HG03103 (cell line): ENCODE data around the gene PLA2G5.
A peak's percentile ranks its signal among the peaks of the same experiment; 100 is the strongest.
"Not testable (repeated sequence)": the region's sequence is repeated elsewhere in the genome, so short reads cannot be mapped to it uniquely, and the experiment has no call there.

ENCODE experiments used
- ATAC-seq: cut with Tn5 transposase; IDR thresholded peaks from one replicate; pipeline ENCODE4 v1.9.1; 2021; ENCODE audit warnings: low read depth; ENCODE audit not compliant: unreplicated experiment

The PLA2G5 gene, protein sequence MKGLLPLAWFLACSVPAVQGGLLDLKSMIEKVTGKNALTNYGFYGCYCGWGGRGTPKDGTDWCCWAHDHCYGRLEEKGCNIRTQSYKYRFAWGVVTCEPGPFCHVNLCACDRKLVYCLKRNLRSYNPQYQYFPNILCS

DNA sequence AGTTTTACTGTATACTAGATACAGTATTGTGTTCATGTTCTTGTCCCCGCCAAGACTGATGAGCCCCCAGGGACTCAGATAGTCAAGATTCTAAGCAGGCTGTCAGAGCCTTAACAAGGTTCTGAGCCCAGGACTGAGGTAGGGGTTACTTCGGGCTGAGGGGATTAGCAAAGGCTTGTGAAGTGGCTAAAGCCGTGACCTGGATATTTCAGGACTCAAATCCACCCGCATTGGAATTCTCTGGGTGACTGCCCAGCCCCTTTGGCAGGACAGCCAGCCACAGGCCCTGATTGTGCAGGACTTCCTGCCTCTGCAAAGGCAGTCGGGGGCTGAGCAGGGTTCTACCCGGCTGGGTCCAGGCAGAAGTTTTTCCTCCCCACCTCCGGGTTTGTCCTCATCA lies at the start of gene PLA2G5:
Gene PLA2G5, plus strand, starts transcription at position 321 of the 400 bp plus-strand sequence. CDS start 14,637 bp downstream, outside the sequence.
- no peak for ATAC-seq

DNA sequence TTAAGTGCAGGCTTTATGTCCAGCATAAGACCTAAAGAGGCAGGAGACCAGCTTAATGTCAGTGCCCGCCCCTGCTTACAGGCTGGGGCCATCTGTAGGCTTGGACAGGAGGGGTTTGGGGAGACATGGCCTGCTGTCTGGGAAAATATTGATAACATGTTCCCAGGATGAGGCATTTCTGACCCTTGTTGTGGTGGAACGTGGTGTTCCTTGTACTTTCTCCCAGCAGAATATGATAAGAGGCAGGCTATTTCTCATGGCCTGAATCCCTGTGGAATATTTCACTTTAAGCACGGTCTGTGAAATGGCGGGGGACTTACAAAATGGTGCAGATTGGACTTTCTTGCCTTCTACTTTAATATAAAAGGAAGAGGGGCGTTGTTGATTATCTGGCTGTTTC lies 41.9 kb upstream of the PLA2G5 start:
- no peak for ATAC-seq

DNA sequence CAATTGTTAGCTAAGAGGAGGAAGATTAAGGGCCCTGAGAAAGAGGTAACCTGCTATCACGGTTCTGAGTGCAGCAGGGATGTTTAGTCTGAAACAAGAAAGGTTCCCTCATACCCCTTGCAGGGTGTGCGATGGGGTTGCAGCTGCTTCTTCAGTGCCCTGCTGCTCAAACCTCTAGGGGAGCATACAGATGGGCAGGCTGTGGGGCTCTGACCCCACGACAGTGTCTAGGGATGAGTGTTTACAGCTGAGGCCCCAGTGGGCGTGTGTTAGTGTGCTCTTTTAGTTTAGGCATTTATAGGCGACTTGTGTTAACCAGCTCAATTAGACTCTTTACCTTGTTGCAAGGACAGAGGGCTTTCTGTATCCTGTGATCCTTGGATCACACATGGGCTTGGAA lies 41.3 kb upstream of the PLA2G5 start:
- ATAC-seq = no peak

DNA sequence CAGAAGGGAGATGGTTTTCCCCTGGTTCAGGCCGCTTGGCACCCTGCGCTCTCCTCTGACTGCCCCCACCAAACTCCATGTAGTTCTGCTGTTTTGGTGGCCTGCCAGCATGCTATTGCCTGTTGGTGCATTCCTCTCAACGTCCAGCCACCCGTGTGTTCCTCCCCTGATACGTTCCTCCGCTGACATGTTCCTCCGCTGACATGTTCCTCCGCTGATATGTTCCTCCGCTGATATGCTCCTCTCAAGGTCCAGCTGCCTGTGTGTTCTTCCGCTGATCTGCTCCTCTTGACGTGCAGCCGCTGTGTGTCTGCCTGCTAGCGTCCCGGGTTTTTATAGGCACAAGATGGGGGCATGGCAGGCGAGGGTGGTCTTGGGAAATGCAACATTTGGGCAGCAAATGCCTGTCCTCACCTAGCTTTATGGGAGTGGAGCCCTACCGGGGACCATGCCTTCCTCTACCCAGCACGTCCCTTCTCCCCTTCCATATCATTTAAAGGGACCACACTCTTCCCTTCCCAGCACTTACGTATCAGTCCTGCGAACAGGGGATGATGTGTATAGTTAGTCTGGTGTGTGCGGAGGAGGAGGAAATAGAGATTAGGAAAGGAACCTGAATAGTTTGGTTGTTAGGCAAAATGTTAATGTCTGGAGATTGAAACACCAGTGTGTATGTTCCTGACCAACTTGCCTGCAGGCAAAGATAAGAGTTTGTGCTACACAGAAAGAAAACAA lies 40.6 kb upstream of the PLA2G5 start:
- ATAC-seq = no peak

DNA sequence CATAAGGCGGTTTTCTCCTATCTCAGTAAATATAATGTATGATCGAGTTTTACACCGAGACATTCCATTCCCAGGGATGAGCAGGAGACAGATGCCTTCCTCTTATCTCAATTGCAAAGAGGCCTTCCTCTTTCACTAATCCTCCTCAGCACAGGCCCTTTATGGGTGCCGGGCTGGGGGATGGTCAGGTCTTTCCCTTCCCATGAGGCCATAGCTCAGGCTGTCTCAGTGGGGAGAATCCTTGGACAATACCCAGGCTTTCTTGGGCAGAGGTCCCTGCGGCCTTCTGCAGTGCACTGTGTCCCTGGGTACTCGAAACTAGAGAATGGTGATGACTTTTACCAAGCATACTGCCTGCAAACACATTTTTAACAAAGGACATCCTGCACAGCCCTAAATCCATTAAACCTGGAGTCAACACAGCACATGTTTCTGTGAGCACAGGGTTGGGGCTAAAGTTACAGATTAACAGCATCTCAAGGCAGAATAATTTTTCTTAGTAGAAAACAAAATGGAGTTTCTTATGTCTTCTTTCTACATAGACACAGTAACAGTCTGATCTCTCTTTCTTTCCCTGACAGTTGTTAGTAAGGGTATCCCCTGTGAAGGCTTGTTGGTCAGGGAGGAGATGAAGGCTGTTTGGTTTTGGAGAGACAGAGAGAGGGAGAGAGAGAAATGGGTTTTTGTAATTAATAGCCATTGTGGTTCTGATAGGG lies 39.4 kb upstream of the PLA2G5 start:
- ATAC-seq = not testable (repeated sequence)

DNA sequence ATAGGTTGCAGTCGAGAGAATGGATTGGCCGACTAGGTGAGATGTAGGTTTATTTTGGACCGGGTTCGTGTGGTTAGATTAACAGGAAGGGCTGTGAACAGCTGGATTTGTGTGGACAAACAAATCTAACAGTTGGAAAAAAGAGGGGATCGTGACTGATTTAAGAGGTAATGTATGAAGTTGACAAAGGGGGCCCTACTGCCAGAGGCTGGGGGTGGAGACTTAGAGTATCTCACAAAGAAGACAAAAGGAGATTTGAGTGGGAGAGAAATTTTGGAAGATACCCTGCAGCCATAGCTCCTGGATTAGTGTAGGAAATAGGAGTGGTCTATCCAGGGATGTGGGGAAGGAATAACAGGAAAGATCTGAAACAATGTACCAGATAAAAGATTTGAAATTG lies 38.8 kb upstream of the PLA2G5 start:
- no peak for ATAC-seq

DNA sequence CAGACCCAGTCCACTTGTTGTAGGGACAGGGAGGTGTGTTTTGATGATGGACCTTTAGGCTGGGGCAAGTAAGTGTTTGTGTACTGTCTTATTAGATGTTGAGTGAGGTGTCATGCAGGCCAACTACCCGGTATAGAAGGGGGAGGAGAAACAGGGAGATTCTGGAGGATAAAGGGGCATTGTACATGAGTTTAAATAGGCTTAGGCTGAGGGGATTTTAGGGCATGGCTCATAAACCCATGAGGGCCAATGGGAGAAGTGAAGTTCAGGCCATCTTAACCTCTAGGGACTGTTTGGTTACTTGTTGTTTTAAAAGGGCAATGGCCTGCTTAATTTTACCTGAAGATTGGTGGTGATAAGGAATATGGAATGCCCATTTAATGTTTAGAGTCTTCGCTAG lies 38.2 kb upstream of the PLA2G5 start:
- no peak for ATAC-seq

DNA sequence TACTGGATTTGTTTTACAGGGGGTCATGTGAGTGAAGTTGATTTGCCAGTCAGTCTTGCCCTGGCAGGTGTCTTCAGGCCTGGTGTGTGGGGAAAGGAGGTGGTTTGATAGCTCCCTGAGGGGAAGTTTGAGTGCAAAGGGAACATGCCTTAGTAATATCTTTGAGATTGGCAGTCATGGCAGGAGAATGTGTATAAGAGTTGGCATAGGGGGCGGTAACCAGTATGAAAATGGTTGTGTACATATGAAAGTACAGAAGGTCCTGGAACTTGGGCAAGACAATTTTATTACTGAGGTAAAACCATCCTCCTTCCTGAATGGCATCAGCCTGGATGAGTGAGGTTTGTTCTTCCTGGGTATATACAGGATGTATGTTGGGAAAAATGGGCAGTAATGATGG lies 37.6 kb upstream of the PLA2G5 start:
- ATAC-seq = no peak

DNA sequence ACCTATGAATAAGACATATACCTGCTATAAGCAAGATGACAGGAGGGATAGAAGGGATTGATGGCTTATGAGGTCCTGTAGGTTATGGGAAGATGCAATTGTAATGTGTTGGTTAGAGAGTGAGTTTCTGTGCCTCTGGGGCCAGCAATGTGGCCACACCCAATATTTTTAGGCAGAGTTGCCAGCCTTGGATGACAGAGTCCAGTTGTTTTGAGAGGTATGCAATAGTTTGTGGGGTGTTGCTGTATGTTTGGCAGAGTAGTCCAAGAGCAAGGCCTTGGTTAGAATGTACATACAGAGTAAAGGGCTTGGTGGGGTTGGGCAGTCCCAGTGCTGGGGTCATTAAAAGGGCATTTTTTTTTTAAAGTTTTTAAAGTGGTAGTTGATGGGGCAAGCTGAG lies 36.6 kb upstream of the PLA2G5 start:
- ATAC-seq = no peak

DNA sequence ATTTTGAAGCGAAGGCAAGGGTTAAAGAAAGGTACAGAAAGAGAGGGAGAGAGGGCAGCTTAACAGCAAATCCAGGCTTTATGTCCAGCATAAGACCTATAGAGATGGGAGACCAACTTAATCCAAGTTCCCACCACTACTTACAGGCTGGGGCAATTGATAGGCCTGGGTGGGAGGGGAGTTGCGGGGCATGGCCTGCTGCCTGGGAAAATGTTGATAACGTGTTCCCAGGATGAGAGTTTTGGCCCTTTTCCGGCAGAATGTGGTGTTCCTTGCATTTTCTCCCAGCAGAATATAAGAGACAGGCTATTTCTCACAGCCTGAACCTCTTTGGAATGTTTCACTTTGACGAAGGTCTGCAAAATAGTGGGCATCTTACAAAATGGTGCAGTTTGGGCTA lies 34.9 kb upstream of the PLA2G5 start:
- no peak for ATAC-seq

DNA sequence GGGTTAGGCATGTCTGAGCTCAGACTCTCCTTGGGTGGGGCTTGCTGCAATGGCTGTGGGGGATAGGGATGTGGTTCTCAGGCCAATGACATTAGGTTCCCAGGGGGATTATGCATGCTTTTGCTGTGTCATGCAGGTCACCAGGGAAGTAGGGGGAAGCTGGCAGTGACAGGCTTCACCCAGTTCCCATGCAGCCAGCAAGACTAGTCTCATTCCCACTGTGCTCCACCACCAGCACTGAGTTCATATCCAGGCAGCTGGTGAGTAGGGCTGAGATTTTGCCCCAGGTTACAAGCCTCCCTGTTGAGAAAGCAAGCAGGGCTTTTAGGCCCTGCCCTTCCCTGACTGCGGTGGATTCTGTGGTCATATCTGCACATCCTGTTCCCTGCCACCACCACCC lies 32.1 kb upstream of the PLA2G5 start:
- ATAC-seq = no peak

DNA sequence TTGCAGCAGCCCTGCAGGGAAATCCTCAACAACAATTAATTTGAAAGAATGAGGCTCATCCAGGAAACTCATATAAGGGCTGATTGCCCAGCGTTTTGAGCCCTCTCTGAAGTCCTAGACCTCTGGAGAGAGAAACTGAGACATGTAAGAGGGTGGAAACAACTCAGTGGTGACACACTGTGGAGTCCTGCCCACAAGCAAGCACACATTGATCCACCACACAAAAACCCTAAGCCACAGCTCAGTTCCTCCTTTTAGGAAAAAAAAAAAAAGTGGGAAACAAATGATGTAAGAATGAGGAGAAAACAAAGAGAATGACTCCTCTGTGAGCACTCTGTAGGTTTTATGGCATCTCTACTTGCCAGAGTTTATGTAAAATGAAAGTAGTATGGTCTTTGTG lies 22.9 kb upstream of the PLA2G5 start:
- no peak for ATAC-seq

DNA sequence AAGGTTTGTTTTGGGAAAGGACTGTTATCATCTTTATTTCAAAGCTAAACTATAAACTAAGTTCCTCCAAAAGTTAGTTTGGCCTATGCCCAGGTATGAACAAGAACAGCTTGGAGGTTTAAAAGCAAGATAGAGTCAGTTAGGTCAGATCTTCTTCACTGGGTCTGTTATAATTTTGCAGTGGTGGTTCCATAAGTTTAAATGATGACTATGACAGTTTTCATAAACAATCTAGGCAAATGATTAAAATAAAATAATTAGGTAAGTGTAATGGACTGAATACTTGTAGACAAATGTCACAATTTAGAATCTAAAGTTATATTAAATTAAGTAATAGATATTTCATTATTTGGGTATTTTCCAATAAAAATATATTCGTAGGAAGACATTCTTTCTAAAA lies 21.4 kb upstream of the PLA2G5 start:
- ATAC-seq = no peak

DNA sequence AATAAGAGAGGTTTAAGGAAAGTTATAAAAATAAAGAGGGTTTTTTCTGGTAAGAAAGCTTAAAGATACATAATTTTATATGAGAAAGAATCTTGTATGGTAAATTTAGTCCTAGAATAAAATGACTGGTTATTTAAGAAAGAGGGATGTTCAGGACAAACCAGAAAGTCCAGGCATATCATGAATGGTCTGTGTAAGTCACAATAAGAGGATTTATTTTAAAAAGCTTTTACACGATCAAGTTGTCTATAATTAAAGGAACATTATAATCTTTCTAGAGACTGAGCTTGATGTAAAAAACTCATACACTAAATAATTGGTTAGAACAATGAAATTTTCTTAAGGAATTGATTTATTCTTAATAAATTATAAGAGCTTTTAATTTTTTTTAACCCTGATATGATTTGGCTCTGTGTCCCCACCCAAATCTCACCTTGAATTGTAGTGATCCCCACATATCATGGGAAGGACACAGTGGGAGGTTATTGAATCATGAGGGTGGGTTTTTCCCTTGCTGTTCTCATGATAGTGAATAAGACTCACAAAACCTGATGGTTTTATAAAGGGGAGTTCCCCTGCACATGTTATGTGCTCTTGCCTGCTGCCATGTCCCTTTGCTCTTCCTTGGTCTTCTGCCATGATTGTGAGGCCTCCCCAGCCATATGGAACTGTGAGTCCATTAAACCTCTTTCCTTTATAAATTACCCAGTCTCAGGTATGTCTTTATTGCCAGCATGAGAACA lies 20.8 kb upstream of the PLA2G5 start:
- ATAC-seq = not testable (repeated sequence)

DNA sequence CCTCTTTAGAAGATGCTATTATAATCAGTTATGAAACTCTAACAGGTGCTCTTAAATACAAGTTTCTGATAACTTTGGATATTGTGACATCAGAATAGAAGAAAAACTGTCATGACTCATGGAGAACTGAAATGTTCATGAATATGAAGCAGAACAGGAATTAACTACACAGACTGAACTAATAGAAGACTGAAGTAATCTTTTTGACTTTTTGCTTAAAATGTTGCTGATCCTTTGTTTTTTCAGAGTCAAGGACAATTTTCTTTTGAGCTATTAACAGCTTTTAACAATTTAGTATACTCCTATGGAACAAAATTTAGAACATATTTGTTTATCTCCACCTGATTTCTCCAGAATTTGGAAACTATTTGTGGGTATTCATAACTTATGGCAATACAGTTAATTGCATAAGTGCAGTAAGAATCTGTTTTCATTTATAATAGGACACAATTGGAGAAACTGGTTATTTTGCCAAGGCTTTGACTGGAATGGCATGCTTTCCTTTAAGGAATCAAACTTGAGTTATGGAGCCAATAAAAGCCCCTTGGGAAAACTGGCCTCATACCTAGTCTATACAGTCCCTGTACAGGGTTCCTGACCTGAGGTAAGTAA lies 18.7 kb upstream of the PLA2G5 start:
- no peak for ATAC-seq

DNA sequence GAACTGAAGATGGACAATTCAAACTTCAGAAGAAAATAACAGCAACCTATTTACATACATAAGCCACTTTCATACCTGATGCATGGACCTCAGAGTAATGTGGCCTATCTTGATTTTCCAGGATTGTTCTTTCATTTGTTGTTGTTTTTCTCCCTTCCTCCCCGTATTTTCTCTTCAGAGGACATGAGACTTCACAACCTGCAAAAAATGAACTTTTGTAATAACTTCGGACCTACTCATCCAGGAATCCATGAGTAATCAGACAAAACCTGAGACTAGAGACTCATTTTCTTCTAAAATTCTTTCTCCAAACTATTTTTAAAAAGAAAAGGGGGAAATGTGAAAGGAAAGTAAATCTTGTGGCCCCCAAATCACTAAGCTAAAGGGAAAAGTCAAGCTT lies 17.6 kb upstream of the PLA2G5 start:
- ATAC-seq = no peak

DNA sequence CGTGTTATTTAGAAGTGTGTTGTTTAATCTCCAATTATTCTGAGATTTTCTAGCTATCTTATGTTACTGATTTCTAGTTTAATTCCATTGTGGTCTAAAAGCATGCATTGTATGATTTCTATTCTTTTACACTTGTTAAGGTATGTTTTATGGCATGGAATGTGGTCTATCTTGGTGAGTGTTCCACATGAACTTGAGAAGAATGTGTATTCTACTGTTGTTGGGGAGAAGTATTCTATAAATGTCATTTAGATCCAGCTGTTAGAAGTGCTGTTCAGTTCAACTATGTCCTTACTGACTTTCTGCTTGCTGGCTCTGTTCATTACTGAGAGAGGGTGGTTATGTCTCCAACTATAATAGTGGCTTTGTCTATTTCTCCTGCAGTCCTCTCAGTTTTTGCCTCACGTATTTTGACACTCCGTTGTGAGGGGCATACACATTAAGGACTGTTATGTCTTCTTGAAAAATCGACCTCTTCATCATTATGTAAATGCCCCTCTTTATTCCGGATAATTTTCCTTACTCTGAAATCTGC lies 12.0 kb upstream of the PLA2G5 start:
- no peak for ATAC-seq

DNA sequence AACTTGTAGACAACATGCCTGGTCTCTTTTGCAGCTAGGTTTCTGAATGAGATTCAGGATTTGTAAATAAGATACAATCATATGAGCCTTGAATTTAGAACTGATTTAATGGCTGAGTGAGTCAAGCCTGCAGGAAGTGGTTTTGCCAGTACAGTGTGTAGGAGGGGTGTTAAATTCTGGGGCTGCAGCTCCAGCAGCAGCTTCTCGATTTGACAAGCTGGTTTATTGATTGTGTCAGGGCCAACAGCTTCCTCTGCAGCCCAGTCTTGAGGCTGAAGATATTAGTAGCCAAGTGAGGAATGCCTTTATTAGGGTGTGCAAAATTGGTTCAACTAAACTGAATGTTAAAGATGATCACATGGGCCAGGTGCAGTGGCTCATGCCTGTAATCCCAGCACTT lies 11.5 kb upstream of the PLA2G5 start:
- no peak for ATAC-seq

DNA sequence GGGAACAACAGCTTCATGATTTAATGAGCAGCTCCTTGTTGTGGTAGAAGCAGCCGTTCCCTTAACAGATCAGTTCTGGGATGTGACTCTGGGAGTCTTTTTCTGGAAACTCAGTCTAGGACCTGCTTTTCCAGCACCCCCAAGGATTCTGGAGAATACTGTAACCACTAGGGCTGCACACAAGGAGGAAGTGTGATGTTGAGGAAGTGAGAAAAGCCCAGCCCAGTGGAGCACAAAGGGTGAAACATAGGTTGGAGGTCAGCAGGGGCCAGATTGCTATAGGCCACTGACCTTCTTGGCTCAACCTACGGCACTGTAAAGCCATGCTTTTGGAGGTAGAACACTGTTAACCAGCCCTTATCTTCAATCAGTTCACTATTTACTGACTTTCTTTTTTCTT lies 10.1 kb upstream of the PLA2G5 start:
- ATAC-seq = peak; percentile 54

DNA sequence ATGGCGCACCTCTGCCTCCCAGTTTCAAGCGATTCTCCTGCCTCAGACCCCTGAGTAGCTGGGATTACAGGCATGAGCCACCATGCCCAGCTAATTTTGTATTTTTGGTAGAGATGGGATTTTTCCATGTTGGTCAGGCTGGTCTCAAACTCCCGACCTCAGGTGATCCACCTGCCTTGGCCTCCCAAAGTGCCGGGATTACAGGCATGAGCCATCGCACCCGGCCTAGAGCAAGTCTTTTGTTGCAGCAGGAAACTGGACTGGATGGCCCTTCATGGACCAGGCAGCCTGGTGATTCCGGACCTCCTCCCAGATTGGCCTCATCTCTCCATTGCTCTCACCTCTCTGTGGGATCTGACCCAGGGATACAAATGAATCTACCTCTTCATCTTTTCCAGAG lies 9.2 kb upstream of the PLA2G5 start:
- ATAC-seq = not testable (repeated sequence)

DNA sequence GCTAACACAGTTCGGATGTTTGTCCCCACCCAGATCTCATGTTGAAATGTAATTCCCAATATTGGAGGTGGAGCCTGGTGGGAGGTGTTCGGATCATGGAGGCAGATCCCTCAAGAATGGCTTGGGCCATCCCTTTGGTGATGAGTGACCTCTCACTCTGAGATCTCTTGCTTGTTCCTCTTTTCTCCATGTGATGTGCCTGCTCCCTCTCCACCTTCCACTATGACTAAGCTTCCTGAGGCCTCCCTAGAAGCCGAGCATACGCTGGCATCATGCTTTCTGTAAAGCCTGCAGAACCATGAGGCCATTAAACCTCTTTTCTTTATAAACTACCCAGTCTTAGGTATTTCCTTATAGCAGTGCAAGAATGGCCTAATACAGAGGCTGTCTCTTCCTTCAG lies 8.1 kb upstream of the PLA2G5 start:
- no peak for ATAC-seq
